MCF 10A (cell line): Measurements from ENCODE around the gene SRA1. TPM values are rescaled to one million over a fixed set of nuclear protein-coding genes. Genes with fewer than 3 reads are reported as not detected.

Experiments used
- BruUV-seq: library from RNA; stranded (reverse); fragments of 400-500 nt; replicated peaks from 2 replicates; lab custom pipeline; 2021; lab: Mats Ljungman, UMichigan
- CTCF ChIA-PET: fragments of 300-600 bp; sonication (Branson Sonifier 250); formaldehyde crosslinking; extraction: SDS; loops from one replicate; lab custom pipeline; 2021; ENCODE audit warnings: antibody characterized with exemption, inconsistent platforms; lab: Yijun Ruan, JAX
- POLR2A ChIA-PET: fragments of 300-600, 350-650 bp; sonication (Branson Sonifier 250); formaldehyde crosslinking; extraction: SDS; loops from one replicate; lab custom pipeline; 2020; ENCODE audit warnings: antibody characterized with exemption, inconsistent platforms; lab: Yijun Ruan, JAX
- DNase-seq: peaks from one replicate; pipeline ENCODE4 v3.0.0-alpha.2; 2018; ENCODE audit not compliant: unreplicated experiment
- H3K27ac Mint-ChIP-seq: one replicate; pipeline ENCODE4 v1.8.0; 2022; ENCODE audit warnings: mild to moderate bottlenecking, low read depth, mixed read lengths; ENCODE audit not compliant: unreplicated experiment
- H3K27me3 Mint-ChIP-seq: one replicate; pipeline ENCODE4 v1.8.0; 2022; ENCODE audit warnings: mixed read lengths; ENCODE audit not compliant: insufficient read depth, unreplicated experiment
- H3K36me3 Mint-ChIP-seq: one replicate; pipeline ENCODE4 v1.8.0; 2022; ENCODE audit warnings: mild to moderate bottlenecking, moderate library complexity, mixed read lengths; ENCODE audit not compliant: insufficient read depth, unreplicated experiment
- H3K4me1 Mint-ChIP-seq: one replicate; pipeline ENCODE4 v1.8.0; 2022; ENCODE audit warnings: mixed read lengths; ENCODE audit not compliant: insufficient read depth, unreplicated experiment
- H3K4me3 Mint-ChIP-seq: one replicate; pipeline ENCODE4 v1.8.0; 2022; ENCODE audit warnings: mild to moderate bottlenecking, moderate library complexity, mixed read lengths; ENCODE audit not compliant: unreplicated experiment
- H3K9me3 Mint-ChIP-seq: one replicate; pipeline ENCODE4 v1.8.0; 2022; ENCODE audit warnings: mixed read lengths; ENCODE audit not compliant: unreplicated experiment
- CTCF ChIP-seq: fragments of 200-600 bp; IDR thresholded peaks from one replicate; pipeline ENCODE4 v1.8.0; 2022; ENCODE audit warnings: antibody characterized with exemption, mild to moderate bottlenecking; ENCODE audit not compliant: unreplicated experiment
- intact Hi-C: fragments of 100-400 bp; cut with micrococcal nuclease; formaldehyde crosslinking; loops from 2 replicates; pipeline ENCODE4 v1.14.1; 2022
- total RNA-seq: library from RNA; stranded (reverse); gene quantifications from 2 replicates; pipeline ENCODE4 v1.2.3, GENCODE V29; 2022

SRA1 gene
- total RNA-seq, 1 experiment from 2014 or later: 107 TPM

DNA sequence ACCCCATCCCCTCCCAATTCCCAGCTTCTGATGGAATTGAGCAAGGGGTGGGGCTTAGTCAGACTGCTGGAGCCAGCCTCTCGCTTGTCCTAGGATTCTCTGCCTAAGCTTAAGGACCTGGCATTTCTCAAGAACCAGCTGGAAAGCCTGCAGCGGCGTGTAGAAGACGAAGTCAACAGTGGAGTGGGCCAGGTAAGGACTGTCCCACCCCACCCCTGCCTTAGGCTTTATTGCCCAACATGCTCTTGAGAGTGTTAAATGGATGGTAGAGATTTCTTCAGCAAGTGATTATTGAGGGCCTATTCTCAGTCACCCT lies 8.5 kb upstream of the SRA1 start:
- peaks cover 24% of the 10 kb centered on the region for H3K36me3 Mint-ChIP-seq
- no TSS peak for BruUV-seq
- intact Hi-C loops: no loop called here
- DNase-seq: peak; percentile 70
- H3K9me3 Mint-ChIP-seq: no peaks in the 10 kb centered on the region
- H3K4me1 Mint-ChIP-seq: peaks cover 22% of the 10 kb centered on the region
- H3K27ac Mint-ChIP-seq: peak overlapping the region; percentile 95
- ChIA-PET CTCF (interaction anchor here (0.7 to 4.3 kb wide), 17 partner anchors 9 to 214 kb away, joined by 3 to 28 read pairs (median 4); partner anchors contain the start of genes EIF4EBP3, SRA1 and TMCO6), POLR2A (interaction anchor here (0.5 to 12.0 kb wide), 38 partner anchors 8 to 1248 kb away, joined by 3 to 188 read pairs (median 5); partner anchors contain the start of genes ANKHD1, CD14, EIF4EBP3 and HARS1)
- no peaks in the 10 kb centered on the region for H3K27me3 Mint-ChIP-seq
- no peak for TF ChIP-seq CTCF
- peak overlapping the region; percentile 84 for H3K4me3 Mint-ChIP-seq

- H3K9me3 Mint-ChIP-seq: no peaks in the 10 kb centered on the region
- CTCF ChIA-PET: interaction anchor here (0.7 to 4.3 kb wide), 14 partner anchors 9 to 214 kb away, joined by 3 to 28 read pairs (median 5); partner anchors contain the start of genes EIF4EBP3 and TMCO6
- H3K4me3 Mint-ChIP-seq: peak overlapping the region; percentile 84
- H3K36me3 Mint-ChIP-seq: peaks cover 24% of the 10 kb centered on the region
- peaks cover 22% of the 10 kb centered on the region for H3K4me1 Mint-ChIP-seq
- POLR2A ChIA-PET: interaction anchor here (0.5 to 12.0 kb wide), 39 partner anchors 8 to 1248 kb away, joined by 3 to 188 read pairs (median 5); partner anchors contain the start of genes ANKHD1, CD14, EIF4EBP3 and HARS1
- peak overlapping the region; percentile 95 for H3K27ac Mint-ChIP-seq
- DNase-seq: no peak
- no peaks in the 10 kb centered on the region for H3K27me3 Mint-ChIP-seq
- no peak for TF ChIP-seq CTCF
- intact Hi-C loops: no loop called here
- BruUV-seq: TSS peak; percentile 64
These were observed 7.9 kb upstream of the SRA1 start for GRCh38 chr5:140565024-140565779.

DNA sequence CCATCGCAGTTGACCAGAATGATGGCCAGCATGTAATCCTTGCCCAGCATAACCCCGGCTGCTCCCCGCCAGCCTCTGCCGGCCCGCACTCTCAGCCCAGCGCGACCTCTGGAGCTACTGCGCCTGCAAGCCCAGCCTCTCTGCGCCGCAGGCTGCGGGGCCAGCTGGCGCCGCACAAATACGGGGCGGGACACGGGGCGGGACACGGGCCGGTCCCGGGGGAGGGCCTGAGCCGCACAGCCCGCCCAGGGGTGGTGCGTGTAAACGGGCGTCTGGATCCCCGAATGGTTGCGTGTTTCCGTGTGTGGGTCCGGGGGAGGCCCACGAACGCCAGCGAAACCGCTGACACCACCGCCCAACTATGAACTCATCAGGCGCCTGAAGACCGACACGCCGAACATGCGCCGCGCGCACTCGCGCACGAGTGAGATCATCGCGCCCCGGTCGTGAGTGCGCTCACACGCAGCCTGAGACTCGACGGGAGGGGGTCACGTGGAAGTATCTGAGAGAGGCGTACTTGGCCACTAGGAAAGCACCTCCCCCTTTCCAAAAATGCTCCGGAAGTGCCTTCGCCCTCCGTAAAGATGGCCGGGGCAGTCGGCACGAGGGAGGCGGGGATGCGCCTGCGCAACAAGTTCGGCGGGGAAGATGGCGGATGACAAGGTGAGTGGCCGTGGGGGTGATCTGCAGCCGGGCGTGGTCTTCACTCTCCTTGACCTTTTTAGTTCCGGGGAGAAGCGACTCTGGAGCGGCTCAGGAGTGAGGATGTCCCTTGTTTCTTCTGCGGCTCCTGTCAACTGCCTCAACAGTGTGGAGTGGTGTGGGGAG lies 7.1 kb upstream of the SRA1 start, which contains the start of the genes APBB3 and SLC35A4:
Gene APBB3, minus strand, starts transcription at position 403 of the 828 bp plus-strand sequence. Its CDS starts 353 bp downstream, at position 50.
Gene SLC35A4, plus strand, starts transcription at position 633 of the 828 bp plus-strand sequence. CDS start 2,342 bp downstream, outside the sequence.
- POLR2A ChIA-PET: interaction anchor here (0.5 to 12.0 kb wide), 24 partner anchors 9 to 1436 kb away, joined by 3 to 188 read pairs (median 8); partner anchors contain the start of genes ANKHD1, CD14, EIF4EBP3 and HARS1
- no peaks in the 10 kb centered on the region for H3K27me3 Mint-ChIP-seq
- peak within 1 kb of the TSS; percentile 84 for H3K4me3 Mint-ChIP-seq
- peaks cover 22% of the 10 kb centered on the region for H3K4me1 Mint-ChIP-seq
- peak; percentile 99 for DNase-seq
- BruUV-seq: no TSS peak
- H3K9me3 Mint-ChIP-seq: no peaks in the 10 kb centered on the region
- CTCF ChIA-PET: interaction anchor here (0.5 to 4.3 kb wide), 7 partner anchors 10 to 247 kb away, joined by 3 to 28 read pairs (median 5); partner anchors contain the start of gene TMCO6
- intact Hi-C loops: loop anchor here (1.0 kb wide), 1 partner anchor 75 kb away; the partner anchor contains the start of gene TMCO6
- TF ChIP-seq CTCF: no peak
- peaks cover 24% of the 10 kb centered on the region for H3K36me3 Mint-ChIP-seq
- peak within 1 kb of the TSS; percentile 95 for H3K27ac Mint-ChIP-seq
